DOHH2 (cell line): ENCODE data around the gene ROR2.

Experiments
- H3F3A ChIP-seq: fragments of 200-600 bp; sonication (generic), shearing (Covaris generic); 2 replicates; pipeline ENCODE4 v1.6.0; 2016; ENCODE audit warnings: antibody characterized with exemption, mild to moderate bottlenecking; ENCODE audit not compliant: control insufficient read depth, insufficient read depth
- H3K27ac ChIP-seq: fragments of 200-600 bp; sonication (generic); 2 replicates; pipeline ENCODE4 v1.5.1; 2014; ENCODE audit warnings: low read depth, mild to moderate bottlenecking, low read length, moderate library complexity
- H3K27me3 ChIP-seq: fragments of 200-600 bp; sonication (generic); 2 replicates; pipeline ENCODE4 v1.6.1; 2014; ENCODE audit warnings: mild to moderate bottlenecking, low read length, mixed read lengths; ENCODE audit not compliant: control insufficient read depth
- H3K36me3 ChIP-seq: fragments of 200-600 bp; sonication (generic); 2 replicates; pipeline ENCODE4 v1.6.1; 2014; ENCODE audit warnings: mild to moderate bottlenecking, low read length, moderate library complexity, mixed read lengths; ENCODE audit not compliant: control insufficient read depth
- H3K4me1 ChIP-seq: fragments of 200-600 bp; sonication (generic); 2 replicates; pipeline ENCODE4 v1.6.1; 2014; ENCODE audit warnings: mild to moderate bottlenecking, low read length, mixed read lengths; ENCODE audit not compliant: control insufficient read depth
- H3K4me2 ChIP-seq: fragments of 200-600 bp; sonication (generic); 2 replicates; pipeline ENCODE4 v1.6.0; 2014; ENCODE audit warnings: mild to moderate bottlenecking, low read length, moderate library complexity
- H3K4me3 ChIP-seq: fragments of 200-600 bp; sonication (generic); 2 replicates; pipeline ENCODE4 v1.5.1; 2014; ENCODE audit warnings: mild to moderate bottlenecking, low read length, mixed read lengths
- H3K79me2 ChIP-seq: fragments of 200-600 bp; sonication (generic); 2 replicates; pipeline ENCODE4 v1.6.1; 2014; ENCODE audit warnings: mild to moderate bottlenecking, low read length, mixed read lengths; ENCODE audit not compliant: control insufficient read depth
- H3K9me2 ChIP-seq: fragments of 200-600 bp; sonication (generic); replicated peaks from 2 replicates; pipeline ENCODE4 v1.6.1; 2014; ENCODE audit warnings: mild to moderate bottlenecking, low read length, mixed read lengths; ENCODE audit not compliant: control insufficient read depth
- H3K9me3 ChIP-seq: fragments of 200-600 bp; sonication (generic); 2 replicates; pipeline ENCODE4 v1.6.1; 2014; ENCODE audit warnings: antibody characterized with exemption, low read length, mixed read lengths; ENCODE audit not compliant: control insufficient read depth, insufficient read depth
- H4K20me1 ChIP-seq: fragments of 200-600 bp; sonication (generic); 2 replicates; pipeline ENCODE4 v1.6.0; 2014; ENCODE audit warnings: low read depth, mild to moderate bottlenecking, antibody characterized with exemption, low read length, moderate library complexity; ENCODE audit not compliant: control insufficient read depth, insufficient read depth
- CTCF ChIP-seq: fragments of 200-600 bp; sonication (generic); IDR thresholded peaks from one replicate; pipeline ENCODE4 v1.5.1; 2014; ENCODE audit warnings: antibody characterized with exemption, mild to moderate bottlenecking, low read depth, low read length; ENCODE audit not compliant: poor library complexity, severe bottlenecking
- EZH2phosphoT487 ChIP-seq: fragments of 200-600 bp; sonication (generic); IDR thresholded peaks from 2 replicates; pipeline ENCODE4 v1.6.1; 2017; ENCODE audit warnings: borderline replicate concordance, mild to moderate bottlenecking, antibody characterized with exemption, low read length, moderate library complexity, mixed read lengths

Gene ROR2

GRCh38 chr9:91700475-91700874, 249.6 kb downstream of the ROR2 start:
- no peaks in the 10 kb centered on the region for H3K27me3 ChIP-seq
- H3K36me3 ChIP-seq, result no peaks in the 10 kb centered on the region
- H3K27ac ChIP-seq, result no peak overlapping the region
- H4K20me1 ChIP-seq, result no peaks in the 10 kb centered on the region
- H3K4me2 ChIP-seq, result no peak overlapping the region
- H3K4me3 ChIP-seq, result no peak overlapping the region
- no peak for TF ChIP-seq EZH2phosphoT487
- no peak for TF ChIP-seq CTCF
- H3K4me1 ChIP-seq, result no peaks in the 10 kb centered on the region
- H3K79me2 ChIP-seq, result no peaks in the 10 kb centered on the region
- H3F3A ChIP-seq, result 0 out of 2 replicates have a peak, but pooled peaks cover 4% of the 10 kb centered on the region
- H3K9me2 ChIP-seq, result no peaks in the 10 kb centered on the region
- no peaks in the 10 kb centered on the region for H3K9me3 ChIP-seq

- Histone ChIP-seq H3K36me3 (no peaks in the 10 kb centered on the region), H3K4me2 (no peak overlapping the region), H3K9me3 (no peaks in the 10 kb centered on the region), H3K27ac (no peak overlapping the region), H3K9me2 (no peaks in the 10 kb centered on the region), H3K4me1 (no peaks in the 10 kb centered on the region), H3F3A (0 out of 2 replicates have a peak, but pooled peaks cover 4% of the 10 kb centered on the region), H3K4me3 (no peak overlapping the region), H4K20me1 (no peaks in the 10 kb centered on the region), H3K79me2 (no peaks in the 10 kb centered on the region), H3K27me3 (no peaks in the 10 kb centered on the region)
- no peak for TF ChIP-seq CTCF
- TF ChIP-seq EZH2phosphoT487, result no peak
These were observed 251.8 kb downstream of the ROR2 start for GRCh38 chr9:91698266-91698665.

- no peak overlapping the region for H3K4me3 ChIP-seq
- H3K9me2 ChIP-seq, result no peaks in the 10 kb centered on the region
- H3K36me3 ChIP-seq, result no peaks in the 10 kb centered on the region
- H4K20me1 ChIP-seq, result no peaks in the 10 kb centered on the region
- no peaks in the 10 kb centered on the region for H3K27me3 ChIP-seq
- H3K4me1 ChIP-seq, result no peaks in the 10 kb centered on the region
- H3K4me2 ChIP-seq, result no peak overlapping the region
- no peak overlapping the region for H3K27ac ChIP-seq
- H3K9me3 ChIP-seq, result no peaks in the 10 kb centered on the region
- TF ChIP-seq EZH2phosphoT487 (no peak), CTCF (no peak)
- H3K79me2 ChIP-seq, result no peaks in the 10 kb centered on the region
- H3F3A ChIP-seq, result 0 out of 2 replicates have a peak, but pooled peaks cover 4% of the 10 kb centered on the region
These were observed 252.8 kb downstream of the ROR2 start for GRCh38 chr9:91697201-91697600.
